ENCODE data around the gene IARS1.

IARS1 gene

DNA sequence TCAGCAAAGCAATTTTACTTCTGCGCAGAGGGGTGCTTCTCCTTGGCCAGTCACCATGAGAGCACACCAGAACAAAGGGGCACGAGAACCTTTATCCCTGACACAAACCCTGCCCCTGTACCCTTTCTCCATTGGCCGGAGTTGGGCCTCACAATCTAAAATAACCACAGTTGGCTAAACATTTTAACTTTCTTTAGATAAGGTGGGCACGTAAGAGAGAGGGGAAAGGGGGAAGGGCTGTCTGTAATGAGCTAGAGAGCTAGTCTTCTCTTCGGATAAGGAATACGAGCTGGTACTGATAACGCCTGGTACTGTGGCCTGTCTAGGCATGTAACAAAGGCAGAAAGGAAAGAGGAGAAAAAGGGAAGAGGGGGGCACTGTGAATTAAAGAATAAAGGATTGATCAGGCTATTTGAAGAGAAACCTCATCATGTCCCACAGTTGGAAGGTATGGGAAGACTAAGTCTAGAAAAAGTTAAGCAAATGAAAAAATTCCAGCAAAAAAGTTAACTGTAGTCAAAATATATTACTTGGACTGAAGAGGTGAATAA lies 1.8 kb upstream of the IARS1 start:
- DNase-seq, result no peak

DNA sequence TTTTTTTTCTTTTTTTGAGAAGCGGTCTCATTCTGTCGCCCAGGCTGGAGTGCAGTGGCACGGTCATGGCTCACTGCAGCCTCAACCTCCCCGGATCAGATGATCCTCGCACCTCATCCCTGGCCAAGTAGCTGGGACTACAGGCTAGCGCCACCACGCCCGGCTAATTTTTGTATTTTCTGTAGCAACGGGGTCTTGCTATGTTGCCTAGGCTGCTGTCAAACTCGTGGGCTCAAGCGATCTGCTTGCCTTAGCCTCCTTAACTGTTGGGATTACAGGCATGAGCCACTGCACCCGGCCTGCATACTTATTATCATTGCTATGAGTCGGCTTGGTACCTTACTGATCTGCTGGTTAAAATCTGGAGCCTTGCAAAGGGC lies 790 bp upstream of the IARS1 start:
- no peak for DNase-seq

DNA sequence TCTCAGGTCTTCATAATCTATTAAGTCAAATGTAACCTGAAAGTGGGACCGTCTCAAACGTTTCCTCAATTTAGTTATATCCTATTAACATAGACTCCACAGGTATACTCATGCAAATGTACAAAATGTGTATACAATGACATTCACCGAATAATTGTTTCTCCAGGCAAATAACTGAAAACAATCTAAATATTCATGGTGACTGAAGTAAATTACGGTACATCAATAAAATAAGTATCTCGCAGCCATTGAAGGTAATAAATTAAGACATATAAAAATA lies 482 bp downstream of the IARS1 start:
- no peak for DNase-seq

DNA sequence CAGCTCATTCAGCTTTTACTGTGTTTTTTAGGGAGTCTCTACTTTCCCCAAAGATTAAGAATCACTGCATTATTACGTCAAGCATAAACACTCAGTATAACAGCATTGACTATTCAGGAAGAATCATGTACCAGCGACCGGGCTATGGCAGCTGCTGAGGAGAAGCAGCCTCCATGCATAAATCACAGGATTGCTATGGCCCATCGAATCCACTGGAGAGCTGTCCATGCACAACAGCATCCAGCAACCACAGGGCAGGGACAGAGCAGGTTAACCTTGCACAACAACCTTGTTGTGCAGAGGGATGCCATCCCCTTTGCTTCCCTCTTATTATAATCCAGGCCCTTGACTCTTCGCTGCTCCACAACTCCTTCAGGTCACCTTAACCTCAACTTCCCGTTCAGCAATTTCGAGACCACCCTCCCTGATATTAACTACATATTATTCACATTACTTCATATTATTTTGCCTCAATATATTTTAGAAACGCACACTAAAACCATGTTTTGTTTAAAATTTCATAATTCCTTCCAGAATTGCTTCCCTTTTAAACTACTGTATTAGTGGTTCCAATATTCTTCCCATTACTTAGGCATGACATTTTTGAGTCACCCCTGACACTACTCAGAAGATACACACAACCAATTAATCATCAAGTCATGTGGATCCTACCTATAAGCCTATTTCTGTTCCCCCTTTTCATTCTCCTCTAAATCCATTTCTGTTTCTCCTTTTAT lies 991 bp downstream of the IARS1 start:
- peak; percentile 2 for DNase-seq

DNA sequence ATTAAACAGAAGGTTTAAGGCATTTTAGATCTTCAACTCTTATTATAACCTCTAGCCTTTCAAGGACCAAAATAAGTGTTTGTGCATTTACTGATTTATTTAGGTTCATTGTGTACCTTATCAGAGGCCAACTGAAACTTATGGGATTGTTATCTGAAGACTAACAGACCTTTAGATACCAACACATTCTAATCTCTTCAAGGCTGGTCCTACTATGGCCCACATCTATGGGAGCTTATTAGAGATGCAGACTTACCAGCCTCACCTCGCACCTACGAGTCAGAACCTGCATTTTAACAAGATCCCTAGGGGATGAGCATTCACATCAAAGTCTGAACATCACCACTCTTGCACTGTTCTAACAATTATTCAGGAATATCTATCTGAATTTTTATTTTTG lies 1.9 kb downstream of the IARS1 start:
- no peak for DNase-seq

DNA sequence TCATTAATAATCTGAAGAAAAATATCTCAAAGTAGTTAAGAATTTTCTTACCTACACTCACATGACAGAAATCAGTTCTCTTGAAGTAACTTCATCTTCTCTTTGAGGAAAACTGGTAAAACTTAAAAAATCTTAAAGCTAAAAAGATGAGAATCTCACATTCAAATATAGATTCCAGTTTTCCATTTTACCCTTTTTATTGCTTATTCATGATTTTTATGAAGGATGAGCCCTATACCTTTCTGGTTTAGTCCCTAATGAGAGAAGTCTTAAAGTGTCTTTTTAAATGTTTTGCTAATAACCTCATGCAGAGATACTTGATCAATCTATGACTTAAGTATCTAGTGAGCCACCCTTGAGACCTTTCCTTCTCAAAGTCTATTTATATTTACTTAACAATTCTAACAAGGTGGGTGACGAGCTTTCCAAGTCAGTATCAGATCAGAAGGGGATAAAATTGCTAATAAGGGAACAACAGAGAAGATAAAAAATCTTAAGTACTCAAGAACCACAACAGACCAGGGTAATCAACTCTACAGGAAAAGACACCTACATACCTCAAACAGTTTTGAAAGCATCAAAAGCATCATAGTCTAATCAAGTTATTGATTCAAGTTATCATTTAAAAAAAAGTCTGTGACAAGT lies 2.6 kb downstream of the IARS1 start:
- DNase-seq, result no peak

DNA sequence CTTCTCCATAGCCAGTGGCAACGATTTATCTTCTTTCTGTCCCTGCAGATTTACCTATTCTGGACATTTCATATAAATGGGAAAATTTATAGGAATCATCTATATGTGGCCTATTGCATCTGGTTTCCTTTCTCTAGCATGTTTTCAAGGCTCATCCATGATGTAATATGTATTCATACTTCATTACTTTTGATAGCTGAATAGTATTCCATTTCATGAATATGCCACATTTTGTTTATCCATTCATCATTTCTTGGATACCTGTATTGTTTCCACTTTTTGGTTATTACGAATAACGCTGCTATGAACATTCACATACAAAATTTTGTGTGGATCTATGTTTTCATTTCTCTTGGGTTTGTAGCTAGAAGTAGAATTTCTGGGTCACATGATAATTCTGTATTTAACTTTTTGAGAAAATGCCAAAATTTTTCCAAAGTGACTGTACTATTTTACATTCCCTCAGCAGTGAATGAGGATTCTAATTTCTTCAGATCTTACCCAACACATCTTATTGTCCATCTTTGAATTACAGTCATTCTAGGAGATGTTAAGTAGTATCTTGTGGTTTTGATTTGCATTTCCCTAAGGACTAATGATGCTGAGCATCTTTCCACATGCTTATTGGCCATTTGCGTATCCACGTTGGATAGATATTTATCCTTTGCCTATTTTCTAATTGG lies 3.6 kb downstream of the IARS1 start:
- DNase-seq, result no peak

DNA sequence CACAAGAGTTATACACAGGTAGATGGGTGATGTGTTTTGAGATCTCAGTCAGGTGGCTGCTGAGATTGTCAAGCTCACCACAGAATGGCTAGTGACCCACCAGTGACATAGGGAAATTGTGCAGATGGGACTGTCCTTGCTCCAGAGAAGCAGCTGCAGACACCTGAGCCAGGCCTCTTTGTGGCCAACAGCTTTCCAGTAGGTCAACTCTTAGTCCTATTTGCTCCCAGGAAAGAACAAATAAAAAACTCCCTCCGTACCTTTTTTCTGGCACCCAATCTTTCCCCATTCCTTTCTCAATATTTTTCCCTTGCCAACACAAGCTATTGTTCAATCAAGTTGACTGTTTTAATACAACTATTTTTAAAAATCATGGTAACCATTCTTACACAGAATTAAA lies 14.2 kb downstream of the IARS1 start:
- no peak for DNase-seq

DNA sequence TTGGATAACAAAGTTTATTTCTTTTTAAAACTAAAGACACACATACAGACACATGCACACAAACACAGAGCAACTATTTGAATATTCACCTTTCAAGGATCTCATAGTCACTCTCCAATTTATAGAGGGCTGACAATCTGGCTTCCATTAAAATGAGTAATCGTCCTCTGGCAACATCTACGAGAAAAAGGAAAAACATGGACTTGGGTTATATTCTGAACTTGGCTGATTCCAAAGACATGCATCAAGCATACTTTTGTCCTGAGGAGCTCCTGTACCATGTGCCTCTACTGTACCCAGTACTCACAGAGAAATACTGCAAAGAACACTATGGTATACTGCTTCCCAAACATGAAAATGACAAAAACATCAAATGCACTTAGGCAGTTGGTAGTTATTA lies 15.4 kb downstream of the IARS1 start:
- no peak for DNase-seq

DNA sequence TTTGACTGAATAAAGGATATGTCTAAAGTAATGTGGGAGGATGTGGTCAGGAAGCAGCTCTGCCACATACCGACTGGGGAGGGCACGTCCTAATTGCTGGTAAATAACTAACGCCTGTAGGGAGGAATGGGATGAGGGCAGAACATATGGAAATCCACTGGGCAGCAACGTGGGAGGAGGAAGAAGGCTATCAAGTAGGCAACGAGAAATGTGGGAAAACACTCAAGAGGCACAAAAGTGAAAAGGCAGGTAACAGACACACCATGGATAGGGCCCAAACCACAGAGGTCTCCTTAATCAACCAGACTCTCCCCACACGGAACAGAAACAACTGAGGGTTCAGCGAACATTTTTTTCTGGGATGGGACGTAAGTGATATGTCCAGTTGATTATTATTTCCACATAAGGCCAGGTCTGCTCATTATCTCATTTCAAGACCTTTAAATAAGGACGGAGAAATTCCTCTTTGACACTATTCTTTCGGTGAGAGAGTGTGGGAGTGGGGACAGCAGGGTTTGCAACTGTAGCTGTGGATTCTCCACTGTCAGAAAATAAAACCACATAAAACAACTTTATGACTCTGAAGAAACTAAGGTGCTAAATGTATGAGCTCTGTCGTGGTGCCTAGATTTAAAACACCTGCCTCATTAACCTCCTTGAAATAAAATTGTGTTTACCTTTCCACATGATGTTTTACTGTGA lies 17.0 kb downstream of the IARS1 start:
- DNase-seq, result no peak

DNA sequence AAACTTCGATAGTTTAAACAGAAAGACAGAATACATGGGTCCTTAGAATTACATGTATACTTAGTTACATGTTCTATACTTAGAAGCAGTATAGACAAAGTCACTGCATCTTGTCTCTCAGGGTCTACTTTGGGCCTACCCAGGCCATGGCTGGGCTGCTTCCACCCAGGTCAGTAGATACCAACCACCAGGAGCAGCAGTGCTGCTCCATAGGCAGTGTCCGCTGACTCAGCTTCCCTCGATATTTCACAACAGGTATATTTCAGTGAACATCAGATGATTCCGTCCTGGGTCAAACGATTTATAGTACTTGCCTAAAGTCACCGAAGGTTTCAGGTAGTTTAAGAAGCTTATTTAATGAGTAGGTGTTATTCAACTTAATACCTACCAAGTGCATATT lies 18.0 kb downstream of the IARS1 start:
- no peak for DNase-seq

DNA sequence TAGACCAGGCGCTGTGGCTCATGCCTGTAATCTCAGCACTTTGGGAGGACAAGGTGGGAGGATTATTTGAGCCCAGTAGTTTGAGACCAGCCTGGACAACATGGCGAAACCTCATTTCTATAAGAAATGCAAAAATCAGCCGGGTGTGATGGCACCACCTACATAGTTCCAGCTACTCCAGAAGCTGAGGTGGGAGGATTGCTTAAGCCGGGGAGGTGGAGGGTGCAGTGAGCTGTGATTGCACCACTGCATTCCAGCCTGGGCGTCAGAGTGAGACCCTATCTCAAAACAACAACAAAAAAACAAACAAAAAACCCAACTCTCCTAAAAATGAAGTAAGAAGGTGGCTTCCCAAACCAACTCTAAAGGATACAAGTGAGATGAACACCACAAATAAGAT lies 23.0 kb downstream of the IARS1 start:
- no peak for DNase-seq

DNA sequence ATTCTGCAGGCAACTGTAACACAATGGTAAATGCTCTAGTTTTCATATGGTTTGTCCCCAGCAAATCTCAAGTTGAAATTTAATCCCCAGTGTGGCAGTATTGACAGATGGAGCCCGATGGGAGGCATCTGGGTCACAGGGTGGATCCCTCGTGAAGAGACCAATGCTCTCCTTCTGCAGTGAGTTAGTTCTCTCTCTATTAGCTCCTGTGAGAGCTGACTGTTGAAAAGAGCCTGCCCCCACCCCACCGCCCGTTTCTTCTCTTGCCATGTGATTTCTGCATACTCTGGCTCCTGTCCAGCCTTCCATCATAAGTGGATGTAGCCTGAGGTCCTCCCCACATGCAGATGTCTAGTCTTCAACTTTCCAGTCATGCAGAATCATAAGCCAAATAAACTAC lies 27.0 kb downstream of the IARS1 start:
- no peak for DNase-seq

DNA sequence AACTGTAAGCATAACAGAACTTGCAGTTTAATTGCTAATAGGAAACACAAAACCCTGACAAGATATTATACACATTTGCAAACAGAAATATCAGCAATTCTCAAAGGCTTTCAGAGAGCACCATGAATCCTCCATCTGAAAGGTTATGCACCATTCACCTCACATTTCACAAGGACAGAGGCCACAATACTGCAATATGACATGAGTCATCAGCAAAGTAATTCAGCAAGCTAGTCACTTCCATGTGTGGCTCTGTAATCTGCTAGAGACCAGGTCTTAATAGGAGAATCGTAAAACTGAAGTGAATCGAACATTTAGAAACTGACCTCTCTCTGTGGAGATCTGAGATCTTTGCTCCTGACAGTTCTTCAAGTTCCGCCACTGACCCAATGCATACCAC lies 28.3 kb downstream of the IARS1 start:
- DNase-seq, result no peak

DNA sequence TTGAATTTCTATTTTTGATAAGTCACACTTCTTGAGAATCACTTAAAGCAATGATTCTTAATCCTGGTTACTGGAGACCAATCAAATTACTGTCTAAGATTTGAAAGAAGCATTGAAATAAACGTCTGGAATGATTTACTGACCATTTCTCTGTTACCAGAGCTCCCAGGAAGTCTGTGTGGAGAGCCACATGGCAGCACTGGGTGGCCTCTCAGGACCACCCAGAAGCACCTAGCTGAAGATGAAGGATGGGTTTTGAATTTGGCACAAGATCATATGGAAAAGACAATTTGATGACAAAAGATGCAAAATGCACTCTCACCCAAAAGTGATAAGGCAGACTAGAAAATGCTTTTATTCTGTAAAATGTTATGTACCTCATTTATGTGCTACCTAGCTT lies 30.4 kb downstream of the IARS1 start:
- DNase-seq, result no peak

DNA sequence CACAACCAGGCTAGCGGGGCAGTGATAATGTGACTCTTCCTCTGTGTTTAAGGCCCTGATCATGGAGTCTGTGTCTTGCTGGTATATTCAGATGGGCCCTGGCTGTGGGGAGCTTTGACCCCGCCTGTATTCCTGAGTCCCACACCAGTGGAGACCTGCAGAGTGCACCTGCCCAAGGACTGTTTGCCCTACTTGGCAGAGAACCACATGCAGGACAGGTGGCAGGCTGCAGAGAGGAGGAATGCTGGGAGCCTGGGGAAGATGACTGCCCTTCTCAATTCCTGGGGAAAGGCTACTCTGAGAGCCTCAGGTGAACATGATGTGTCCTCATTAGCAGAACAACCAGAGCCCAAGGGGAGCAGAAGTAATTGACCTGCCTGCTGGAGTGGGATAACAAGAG lies 36.2 kb downstream of the IARS1 start:
- DNase-seq, result no peak

DNA sequence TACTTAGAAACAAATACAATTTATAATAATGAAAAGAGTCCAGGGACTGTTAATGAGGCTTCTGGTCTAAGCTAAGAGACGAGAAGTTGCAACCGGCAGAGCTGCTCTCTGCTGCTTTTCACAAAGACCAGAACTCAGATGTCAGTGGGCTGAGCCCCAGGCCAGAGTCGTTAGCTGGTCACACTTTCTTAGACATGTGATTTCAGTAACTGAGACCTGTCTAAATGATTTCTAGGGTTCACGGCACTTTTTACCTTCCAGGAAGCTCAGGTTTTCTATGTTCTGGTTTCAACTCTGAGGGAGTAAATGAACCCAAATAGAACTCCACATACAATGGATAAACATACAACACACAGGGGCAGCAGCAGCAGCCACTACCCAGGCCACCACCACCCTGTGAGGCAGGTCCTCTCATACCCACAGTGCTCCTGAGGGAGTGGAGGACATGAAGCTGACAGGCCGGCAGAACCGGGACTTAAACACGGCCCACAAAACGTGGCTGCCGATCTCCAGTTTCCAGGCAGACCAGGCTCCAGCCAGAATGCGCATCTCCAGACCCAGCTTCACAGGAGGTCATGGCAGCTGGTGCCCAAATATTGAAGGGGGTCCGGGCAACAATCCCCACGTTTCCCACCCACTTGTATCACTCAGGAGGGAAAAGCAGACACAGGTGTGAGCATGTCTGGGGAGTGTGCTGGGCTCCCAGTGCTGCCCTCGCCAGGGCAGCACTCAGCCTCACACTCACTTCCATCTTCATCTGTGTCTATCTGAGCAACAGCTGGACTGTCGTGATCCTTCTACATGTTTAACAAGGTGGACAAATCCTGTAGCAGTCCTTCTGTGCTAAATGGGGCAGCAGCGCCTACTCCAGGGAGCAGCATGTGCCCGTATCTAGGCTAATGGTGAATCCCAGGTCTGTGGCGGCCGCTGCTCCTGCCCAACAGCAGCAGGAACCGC lies 38.8 kb downstream of the IARS1 start:
- DNase-seq, result no peak

DNA sequence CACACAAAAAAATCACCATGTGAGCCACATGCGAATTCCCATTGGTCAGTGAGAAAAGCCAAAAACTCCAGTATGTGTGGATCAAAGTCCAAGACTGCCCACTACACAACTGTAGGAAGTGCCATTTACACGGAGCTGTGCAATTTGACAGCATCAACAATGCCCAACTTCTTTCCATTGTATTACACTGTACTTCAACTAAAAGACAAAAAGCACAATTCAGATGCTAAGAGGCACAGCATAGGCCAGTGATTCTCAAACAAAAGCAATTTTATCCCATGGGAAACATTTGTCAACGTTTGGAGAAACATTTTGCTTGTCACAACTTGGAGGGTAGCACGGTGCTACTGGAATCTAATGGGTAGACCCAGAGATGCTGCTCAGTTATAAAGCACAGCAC lies 39.8 kb downstream of the IARS1 start:
- no peak for DNase-seq

DNA sequence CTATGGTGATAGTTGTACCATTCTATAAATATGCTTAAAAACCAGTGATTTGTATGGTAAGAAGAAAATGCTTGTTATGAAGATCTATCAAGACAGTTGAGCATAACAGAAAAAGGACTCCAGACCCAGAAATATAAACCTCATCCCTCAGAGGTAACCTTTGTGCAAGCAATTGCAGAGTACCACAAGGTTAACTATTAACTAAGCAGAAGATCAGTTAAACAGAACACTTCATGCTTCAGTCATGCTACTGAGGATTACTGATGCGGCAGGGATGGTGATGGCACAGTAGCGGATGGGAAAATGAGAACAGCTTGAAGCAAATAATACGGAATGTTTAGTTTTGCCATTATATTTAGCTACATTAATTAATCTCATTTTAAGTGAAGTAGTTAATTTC lies 45.5 kb downstream of the IARS1 start:
- no peak for DNase-seq

DNA sequence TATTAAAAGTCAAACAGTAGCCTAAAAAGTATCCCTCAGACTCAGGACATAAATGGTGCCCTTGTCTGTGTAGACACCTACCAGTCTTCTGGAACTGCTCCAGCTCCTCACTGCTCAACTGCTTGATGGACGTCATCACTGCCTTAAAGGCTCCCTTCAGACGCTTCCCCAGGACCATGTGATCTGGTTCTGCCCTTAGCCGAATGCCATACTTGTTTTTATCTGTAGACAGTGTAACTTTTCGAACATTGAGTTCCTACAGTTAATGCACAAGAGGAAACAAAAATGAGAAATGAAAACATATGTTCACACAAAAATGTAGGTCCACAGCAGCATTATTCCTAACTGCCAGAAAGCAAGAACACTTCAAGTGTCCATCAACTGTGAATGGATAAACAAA lies 46.2 kb downstream of the IARS1 start:
- DNase-seq, result no peak

DNA sequence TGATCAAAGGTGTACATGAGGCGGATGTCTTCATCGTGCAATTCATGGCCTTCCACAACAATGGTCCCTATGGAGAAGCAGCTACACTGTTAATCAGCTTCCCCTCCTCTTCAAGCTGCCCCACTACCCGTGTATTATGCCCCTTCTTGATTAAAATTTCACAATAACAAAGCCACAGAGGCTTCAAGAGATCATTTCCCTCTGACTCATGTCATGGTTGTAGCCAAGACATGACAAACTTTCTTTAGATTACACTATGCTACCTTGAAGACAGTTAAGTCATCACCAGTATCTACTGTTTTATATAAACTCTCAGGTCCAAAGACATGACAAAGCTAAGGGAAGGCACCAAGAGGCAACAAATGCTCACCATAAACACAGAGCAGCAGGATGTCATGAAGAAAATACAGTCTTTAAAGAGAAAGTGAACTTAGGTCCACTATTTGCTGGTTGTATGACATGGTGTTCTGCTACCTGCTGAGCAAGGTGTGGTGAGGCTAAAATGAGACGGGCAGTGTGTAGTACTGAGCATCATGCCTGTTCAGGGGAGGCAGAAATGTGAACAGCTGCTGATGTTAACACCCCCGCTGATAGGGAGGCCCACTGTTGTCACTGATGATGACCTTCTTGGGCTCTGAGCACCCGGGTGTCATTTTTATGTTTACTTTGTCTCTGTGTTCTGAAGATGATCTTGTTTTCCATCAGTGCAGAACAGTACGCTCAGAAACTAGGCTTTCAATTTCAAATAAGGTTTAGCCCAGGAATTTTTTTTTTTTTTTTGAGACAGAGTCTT lies 48.3 kb downstream of the IARS1 start:
- DNase-seq, result no peak
